ENCODE results near the gene SLC29A4. TPM values are rescaled to one million over a fixed set of nuclear protein-coding genes. Genes with fewer than 3 reads are reported as not detected.
"Not testable (repeated sequence)": the region's sequence is repeated elsewhere in the genome, so short reads cannot be mapped to it uniquely, and the experiment has no call there.

Gene SLC29A4
- total RNA-seq, 1 experiment from 2014 or later = 24.5 TPM

GRCh38 chr7:5287802-5288201, 5.1 kb downstream of the SLC29A4 start:
- BruUV-seq (replicated peaks) = no TSS peak
- POLR2A ChIA-PET = no interaction called here
- H3K79me2 ChIP-seq (ENCODE audit: insufficient read depth, low read length) = no peaks in the 10 kb centered on the region
- intact Hi-C loops (cut with micrococcal nuclease) = no loop called here
- RAD21 ChIA-PET (ENCODE audit: low non-redundant PET in 1 of 2, low total read pairs in 2 of 2, uncharacterized antibody in 2 of 2, unreplicated experiment in 2 of 2) = no interaction called here
- no peak overlapping the region for H3K27ac ChIP-seq (ENCODE audit: low read depth, low read length)
- CTCF ChIA-PET = no interaction called here
- no peaks in the 10 kb centered on the region for H3K27me3 ChIP-seq (ENCODE audit: insufficient read depth, low read length)
- DNase-seq (ENCODE audit: low read depth, low spot score) (no peak), ATAC-seq (no peak)
- TF ChIP-seq ZBTB33 (IDR thresholded peaks at IDR 0.05; ENCODE audit: extremely low read depth, insufficient replicate concordance, low read length) = no peak
- TF ChIP-seq MAX (IDR thresholded peaks at IDR 0.05) = no peak
- TF ChIP-seq EZH2phosphoT487 (IDR thresholded peaks at IDR 0.05; ENCODE audit: borderline replicate concordance) = no peak
- H3K4me2 ChIP-seq (ENCODE audit: low read length) = no peak overlapping the region
- no peaks in the 10 kb centered on the region for H3K9me3 ChIP-seq (ENCODE audit: control insufficient read depth in 1 of 2, insufficient read depth in 1 of 2, low read depth in 1 of 2, low read length in 2 of 2)
- H3K4me3 ChIP-seq (replicated peaks in 1 of 2; ENCODE audit: low read depth in 1 of 2, low read length in 2 of 2) = no peak overlapping the region
- H3K4me1 ChIP-seq (ENCODE audit: control insufficient read depth in 1 of 2, insufficient read depth in 2 of 2, low read length in 2 of 2) = peaks cover 12 to 16% of the 10 kb centered on the region in 2 experiments
- no peaks in the 10 kb centered on the region for H3K9me2 ChIP-seq (ENCODE audit: insufficient read depth)
- H4K20me1 ChIP-seq (ENCODE audit: insufficient read depth) = no peaks in the 10 kb centered on the region
- no peak overlapping the region for H2AFZ ChIP-seq (ENCODE audit: low read depth, low read length, poor library complexity, severe bottlenecking)
- no peak overlapping the region for H3K9ac ChIP-seq (ENCODE audit: low read length)
- 0 out of 4 replicates have a peak, but pooled peaks cover 0 to 2% of the 10 kb centered on the region in 2 experiments for H3K36me3 ChIP-seq (ENCODE audit: control insufficient read depth in 1 of 2, insufficient read depth in 2 of 2, low read length in 2 of 2)

GRCh38 chr7:5288560-5288959, 5.8 kb downstream of the SLC29A4 start:
- CTCF ChIA-PET; H4K20me1 ChIP-seq (ENCODE audit: insufficient read depth); ATAC-seq; H3K27me3 ChIP-seq (ENCODE audit: insufficient read depth, low read length); intact Hi-C loops (cut with micrococcal nuclease); H3K9me3 ChIP-seq (ENCODE audit: control insufficient read depth in 1 of 2, insufficient read depth in 1 of 2, low read depth in 1 of 2, low read length in 2 of 2); RAD21 ChIA-PET (ENCODE audit: low non-redundant PET in 1 of 2, low total read pairs in 2 of 2, uncharacterized antibody in 2 of 2, unreplicated experiment in 2 of 2); DNase-seq (ENCODE audit: low read depth, low spot score); H3K36me3 ChIP-seq (ENCODE audit: control insufficient read depth in 1 of 2, insufficient read depth in 2 of 2, low read length in 2 of 2); H2AFZ ChIP-seq (ENCODE audit: low read depth, low read length, poor library complexity, severe bottlenecking); H3K4me3 ChIP-seq (replicated peaks in 1 of 2; ENCODE audit: low read depth in 1 of 2, low read length in 2 of 2); POLR2A ChIA-PET; H3K4me2 ChIP-seq (ENCODE audit: low read length); H3K9ac ChIP-seq (ENCODE audit: low read length); H3K79me2 ChIP-seq (ENCODE audit: insufficient read depth, low read length); BruUV-seq (replicated peaks); H3K9me2 ChIP-seq (ENCODE audit: insufficient read depth); H3K27ac ChIP-seq (ENCODE audit: low read depth, low read length): not testable (repeated sequence)
- H3K4me1 ChIP-seq (ENCODE audit: control insufficient read depth in 1 of 2, insufficient read depth in 2 of 2, low read length in 2 of 2) = peaks cover 11 to 14% of the 10 kb centered on the region in 2 experiments
